HG03442 (cell line): ENCODE data around the gene OR2V2.
"Not testable (repeated sequence)": the region's sequence is repeated elsewhere in the genome, so short reads cannot be mapped to it uniquely, and the experiment has no call there.

Source experiments
- ATAC-seq: cut with Tn5 transposase; IDR thresholded peaks from one replicate; pipeline ENCODE4 v1.9.1; 2021; ENCODE audit warnings: mild to moderate bottlenecking, moderate library complexity; ENCODE audit not compliant: unreplicated experiment

Gene OR2V2

DNA sequence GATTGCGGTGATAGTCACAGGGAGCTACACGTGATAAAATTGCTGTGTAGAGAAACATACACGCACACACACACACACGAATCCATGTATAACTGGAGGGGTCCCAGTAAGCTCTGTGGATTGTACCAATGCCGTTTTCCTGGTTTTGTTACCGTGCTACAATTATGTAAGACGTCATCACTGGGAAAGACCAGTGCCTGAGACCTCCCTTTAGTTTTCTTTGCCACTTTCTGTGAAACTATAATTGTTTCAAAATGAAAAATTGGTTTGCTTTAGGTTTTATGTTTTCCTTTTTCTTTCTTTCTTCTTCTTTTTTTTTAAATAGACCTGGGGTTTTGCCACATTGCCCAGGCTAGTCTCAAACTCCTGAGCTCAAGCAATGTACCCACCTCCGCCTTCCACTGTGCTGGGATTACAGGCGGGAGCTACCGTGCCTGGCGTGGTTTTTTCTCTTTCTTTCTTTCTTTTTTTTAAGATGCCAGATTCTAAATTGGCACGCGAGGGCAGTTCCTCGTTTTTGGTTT is 21.3 kb downstream of the OR2V2 start:
- ATAC-seq: no peak

DNA sequence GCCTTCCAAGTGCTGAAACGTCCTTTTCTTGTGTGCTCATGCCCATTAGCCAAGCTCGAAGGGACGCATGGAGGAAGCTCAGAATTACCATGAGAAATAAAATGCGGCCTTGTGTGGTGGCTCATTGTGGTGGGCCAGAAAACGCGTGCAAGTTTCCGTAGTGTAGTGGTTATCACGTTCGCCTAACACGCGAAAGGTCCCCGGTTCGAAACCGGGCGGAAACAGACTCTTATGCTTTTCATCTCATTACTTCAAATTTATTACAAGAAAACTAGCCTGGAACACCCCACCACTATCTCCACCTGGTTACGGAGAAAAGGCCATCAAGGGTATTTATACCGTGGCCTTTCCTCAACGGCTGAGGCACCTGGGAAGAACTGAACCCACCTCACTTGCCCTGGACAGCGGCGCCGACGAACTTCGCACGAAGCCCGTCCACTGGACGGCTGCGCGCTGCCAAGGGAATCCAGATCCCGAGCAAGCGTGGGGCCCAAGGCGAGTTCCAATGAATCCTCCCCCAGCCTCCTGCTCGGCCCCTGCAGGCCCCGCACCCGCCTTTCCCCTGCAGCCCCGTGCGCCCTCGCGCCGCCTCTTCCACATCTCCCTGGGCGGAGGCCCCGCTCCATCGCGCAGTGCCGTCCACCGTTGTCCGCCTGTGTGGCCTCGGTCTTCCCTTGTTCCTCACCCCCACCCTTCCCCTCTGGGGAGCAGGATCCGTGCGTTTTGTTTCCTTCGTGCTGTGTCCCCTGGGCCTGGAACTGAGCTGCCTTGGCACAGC is 22.3 kb downstream of the OR2V2 start:
- ATAC-seq: not testable (repeated sequence)

DNA sequence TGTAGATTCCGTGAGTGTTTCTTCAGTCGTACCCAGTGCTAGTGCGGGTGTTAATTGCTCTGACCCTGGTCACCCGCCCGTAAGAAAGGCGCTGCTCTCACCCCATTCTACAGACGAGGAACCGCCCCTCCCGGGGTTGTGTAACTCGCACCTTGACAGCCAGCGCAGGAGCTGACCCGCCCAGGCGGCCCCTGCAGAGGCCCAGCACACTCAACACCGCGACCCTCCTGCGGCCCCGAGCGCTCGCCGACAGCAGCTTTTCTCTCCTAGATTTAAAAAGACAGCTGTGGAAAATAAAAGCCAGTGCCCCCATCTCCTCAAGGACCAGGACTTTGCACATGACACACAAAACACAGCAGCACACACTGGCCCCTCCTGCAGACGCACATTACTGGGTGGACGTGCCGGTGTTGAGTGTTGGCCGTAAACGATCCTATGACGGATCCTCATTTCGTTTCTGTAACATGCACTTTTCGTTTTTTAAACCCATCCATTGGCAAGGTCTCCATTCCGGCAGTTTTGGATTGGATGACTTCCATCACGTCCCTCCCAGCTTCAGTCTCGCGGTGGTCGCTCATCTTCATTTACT is 22.9 kb downstream of the OR2V2 start:
- ATAC-seq: no peak

DNA sequence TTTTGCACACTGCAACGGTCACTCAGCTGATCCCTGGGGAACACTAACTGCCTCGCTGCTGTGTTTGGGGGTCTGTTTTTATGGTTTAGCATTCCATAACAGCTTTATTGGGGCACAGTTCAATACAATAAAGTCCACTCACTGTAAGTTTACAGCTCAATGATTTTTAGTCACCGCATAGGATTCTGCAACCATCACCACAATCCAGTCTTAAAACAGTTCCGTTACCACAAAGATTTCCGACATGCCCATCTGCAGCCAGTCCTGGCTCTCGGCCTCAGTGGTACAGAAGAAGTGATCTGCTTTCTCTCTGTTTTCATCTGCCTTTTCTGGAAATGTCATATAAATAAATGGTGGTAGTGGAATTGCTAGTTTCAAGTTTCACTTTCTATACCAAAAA is 23.6 kb downstream of the OR2V2 start:
- no peak for ATAC-seq

- no peak for ATAC-seq
Observed at GRCh38 chr5:181171782-181172181, 24.4 kb downstream of the OR2V2 start.

DNA sequence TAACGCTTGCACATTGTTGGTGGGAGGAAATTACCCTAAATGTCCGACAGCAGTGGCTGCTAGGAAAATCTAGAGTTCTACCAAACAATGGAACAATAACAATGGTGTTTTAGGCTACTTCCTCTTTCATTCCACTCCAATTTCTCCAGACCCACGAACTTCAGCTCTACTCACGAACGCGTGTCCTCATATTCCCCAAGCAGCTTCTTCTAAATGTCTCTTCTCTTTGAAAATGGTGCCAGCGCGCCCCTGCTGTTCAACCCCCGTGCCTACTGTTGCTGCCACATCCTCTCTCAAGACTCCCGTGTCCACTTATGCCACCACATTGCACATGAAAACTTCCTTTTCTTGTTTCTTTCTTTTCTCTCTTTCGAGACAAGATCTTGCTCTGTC is 25.6 kb downstream of the OR2V2 start:
- ATAC-seq: peak; percentile 30

DNA sequence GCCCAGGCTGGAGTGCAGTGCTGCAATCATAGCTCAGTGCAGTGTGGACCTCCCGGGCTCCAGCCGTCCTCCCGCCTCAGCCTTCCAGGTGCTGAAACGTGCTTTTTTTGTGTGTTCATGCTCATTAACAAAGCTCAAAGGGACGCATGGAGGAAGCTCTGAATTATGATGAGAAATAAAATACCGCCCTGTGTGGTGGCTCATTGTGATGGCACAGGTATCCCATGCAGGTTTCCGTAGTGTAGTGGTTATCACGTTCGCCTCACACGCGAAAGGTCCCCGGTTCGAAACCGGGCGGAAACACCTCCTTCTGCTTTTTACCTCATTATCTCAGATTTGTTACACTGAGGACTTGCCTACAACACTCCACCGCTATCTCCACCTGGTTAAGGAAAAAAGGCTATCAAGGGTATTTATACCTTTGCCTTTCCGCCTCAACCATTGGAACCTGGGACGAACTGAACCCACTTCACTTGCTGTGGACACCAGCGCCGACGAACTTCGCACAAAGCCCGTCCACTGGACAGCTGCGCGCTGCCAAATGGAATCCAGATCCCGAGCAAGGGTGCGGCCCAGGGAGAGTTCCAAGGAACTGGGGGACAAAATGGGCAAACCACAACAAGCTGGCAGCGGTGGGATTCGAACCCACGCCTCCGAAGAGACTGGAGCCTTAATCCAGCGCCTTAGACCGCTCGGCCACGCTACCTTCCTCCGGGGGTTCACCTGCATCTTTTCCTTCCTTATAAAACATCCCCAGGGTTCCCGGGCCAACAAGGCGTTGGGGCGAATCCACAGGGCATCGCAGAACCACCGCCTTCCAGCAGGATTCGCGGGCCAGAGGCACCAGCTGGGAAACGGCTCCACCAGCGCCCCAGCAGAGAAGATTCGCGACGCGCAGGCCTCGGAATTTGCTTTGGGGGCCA is 26.3 kb downstream of the OR2V2 start:
- peak; percentile 40 for ATAC-seq

- no peak for ATAC-seq
Observed at GRCh38 chr5:181176254-181176952, 29.0 kb downstream of the OR2V2 start.

DNA sequence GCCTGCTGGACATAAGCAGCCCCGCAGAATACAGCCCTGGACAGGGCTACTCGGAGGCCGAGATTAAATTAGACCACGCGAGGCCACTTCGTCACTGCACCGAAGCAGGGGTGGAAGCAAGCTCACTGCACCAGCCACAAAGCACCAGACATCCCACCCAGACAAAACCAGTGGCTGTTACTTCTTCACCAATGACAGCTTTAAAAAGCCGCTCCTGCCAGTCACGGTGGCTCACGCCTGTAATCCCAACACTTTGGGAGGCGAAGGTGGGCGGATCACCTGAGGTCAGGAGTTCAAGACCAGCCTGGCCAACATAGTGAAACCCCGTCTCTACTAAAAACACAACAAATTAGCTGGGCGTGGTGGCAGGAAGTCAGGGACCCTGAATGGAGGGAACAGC is 30.2 kb downstream of the OR2V2 start:
- ATAC-seq: not testable (repeated sequence)

DNA sequence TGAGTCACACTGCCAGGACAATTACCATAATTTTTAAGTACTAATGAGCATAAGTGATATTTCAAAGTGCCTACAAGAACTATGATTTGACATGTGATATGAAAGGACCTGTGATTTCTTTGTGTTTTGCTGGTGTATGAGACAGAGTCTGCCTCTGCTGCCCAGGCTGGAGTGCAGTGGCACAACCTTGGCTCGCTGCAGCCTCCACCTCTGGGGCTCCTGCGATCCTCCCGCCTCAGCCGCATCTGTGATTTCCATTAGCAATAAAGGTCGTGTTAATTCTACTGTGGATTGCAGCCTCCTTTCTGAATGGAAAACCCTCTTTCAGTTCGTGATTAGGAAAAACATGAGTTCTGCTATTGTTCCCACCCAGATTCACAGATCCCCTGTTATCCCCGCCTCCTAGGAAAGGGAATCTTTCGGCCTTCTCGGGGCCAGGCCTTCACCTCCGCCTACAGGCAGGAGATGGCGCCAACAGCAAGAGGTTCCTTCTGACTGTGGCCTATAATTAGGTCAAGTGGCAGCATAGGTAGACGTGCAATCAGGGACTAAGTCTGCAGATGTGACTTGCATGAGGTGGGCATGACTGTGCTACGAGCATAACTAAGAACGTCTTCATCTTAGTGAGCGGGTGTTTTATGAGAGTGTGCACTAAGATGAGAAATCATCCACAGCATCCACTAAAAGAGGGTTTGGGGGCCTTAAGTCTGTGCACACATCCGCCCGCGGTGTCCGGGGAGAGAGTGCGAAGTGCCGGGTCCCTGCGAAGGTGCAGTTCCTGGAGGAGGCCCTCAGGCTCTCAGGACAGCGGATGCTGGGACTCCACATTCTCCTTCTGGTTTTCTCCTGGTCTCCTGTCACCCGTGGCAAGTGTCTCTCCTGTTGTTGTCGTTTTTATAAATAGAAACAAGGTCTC is 34.5 kb downstream of the OR2V2 start:
- ATAC-seq: peak; percentile 59

GRCh38 chr5:181182651-181183050 is 35.3 kb downstream of the OR2V2 start:
- no peak for ATAC-seq

- no peak for ATAC-seq
Observed at GRCh38 chr5:181184845-181185216, 37.4 kb downstream of the OR2V2 start.

- no peak for ATAC-seq
Observed at GRCh38 chr5:181185560-181185959, 38.2 kb downstream of the OR2V2 start.

DNA sequence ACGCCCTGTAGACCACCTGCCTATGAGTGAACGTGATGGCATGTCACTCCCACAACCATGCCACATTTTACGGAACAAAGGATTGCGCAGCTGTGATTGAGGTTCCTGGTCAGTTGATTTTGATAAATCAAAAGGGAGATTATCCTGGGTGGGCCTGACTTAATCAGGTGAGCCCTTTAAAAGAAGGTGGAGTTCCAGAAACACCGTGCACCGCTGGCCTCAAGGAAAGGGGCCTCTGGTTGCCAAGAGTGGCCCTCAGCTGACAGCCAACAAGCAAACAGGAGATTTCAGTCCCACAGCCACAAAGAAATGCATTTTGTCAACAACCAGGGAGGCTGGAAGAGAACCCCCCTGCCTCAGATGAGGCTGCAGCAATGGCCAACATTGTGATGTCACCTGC is 38.6 kb downstream of the OR2V2 start:
- ATAC-seq: no peak

- ATAC-seq: no peak
Observed at GRCh38 chr5:181186986-181187499, 39.7 kb downstream of the OR2V2 start.

GRCh38 chr5:181187500-181188213 is 40.3 kb downstream of the OR2V2 start:
- no peak for ATAC-seq

DNA sequence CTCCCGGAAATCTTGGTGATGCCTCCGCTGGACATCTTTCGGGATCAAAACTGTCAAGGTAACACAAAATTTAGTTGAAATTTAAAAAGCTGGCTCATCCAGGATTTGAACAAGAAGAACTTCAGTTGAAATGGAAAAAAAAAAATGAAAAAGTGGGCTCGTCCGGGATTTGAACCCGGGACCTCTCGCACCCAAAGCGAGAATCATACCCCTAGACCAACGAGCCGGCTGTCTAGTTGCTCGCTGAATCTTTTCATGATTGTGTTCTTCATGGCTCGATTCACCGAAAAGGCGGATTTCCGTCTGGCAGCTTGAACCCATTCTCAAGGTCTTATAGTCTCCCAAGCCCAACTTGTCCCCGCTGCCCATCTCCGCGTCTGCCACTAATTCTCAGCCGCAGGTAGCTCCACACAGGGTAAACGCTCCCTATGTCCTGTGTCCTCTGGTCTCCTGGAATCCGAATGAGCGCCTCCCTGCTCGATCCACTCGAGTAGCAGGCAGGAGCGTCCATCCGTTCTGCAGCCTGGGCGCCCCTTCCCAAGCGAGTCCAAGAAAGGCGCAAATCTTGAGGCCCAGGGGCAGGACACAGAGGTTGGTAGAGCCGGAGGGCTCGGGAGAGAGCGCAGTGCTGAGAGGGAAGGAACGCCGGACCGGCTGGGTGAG is 41.4 kb downstream of the OR2V2 start:
- no peak for ATAC-seq

GRCh38 chr5:181189363-181189961 is 42.1 kb downstream of the OR2V2 start:
- no peak for ATAC-seq
